Nephron (organoid): Measurements from ENCODE around the gene ENTPD2.

Experiments
- H3K27ac Mint-ChIP-seq, 3 experiments: 2 replicates each; pipeline ENCODE4 v1.8.0; 2020; ENCODE audit warnings: mixed read lengths in 3 of 3, mild to moderate bottlenecking in 2 of 3, moderate library complexity in 1 of 3
- H3K27me3 Mint-ChIP-seq: 2 replicates; pipeline ENCODE4 v1.8.0; 2021; ENCODE audit warnings: low read depth, mild to moderate bottlenecking, moderate library complexity, mixed read lengths
- H3K36me3 Mint-ChIP-seq: 2 replicates; pipeline ENCODE4 v1.8.0; 2020; ENCODE audit warnings: low read depth, mixed read lengths
- H3K4me1 Mint-ChIP-seq: 2 replicates; pipeline ENCODE4 v1.8.0; 2020; ENCODE audit warnings: mixed read lengths
- H3K4me3 Mint-ChIP-seq, 3 experiments: 2 replicates each; pipeline ENCODE4 v1.8.0; 2020; ENCODE audit warnings: mild to moderate bottlenecking in 3 of 3, mixed read lengths in 3 of 3, moderate library complexity in 2 of 3
- H3K9me3 Mint-ChIP-seq: 2 replicates; pipeline ENCODE4 v1.8.0; 2020; ENCODE audit warnings: mixed read lengths
- CTCF ChIP-seq, 3 experiments: fragments of 200-600 bp; sonication (generic); IDR thresholded peaks; one replicate each; pipeline ENCODE4 v1.5.0; 2021; ENCODE audit warnings: antibody characterized with exemption in 3 of 3; ENCODE audit not compliant: unreplicated experiment in 3 of 3

The ENTPD2 gene

GRCh38 chr9:137015976-137016375 lies 37.9 kb downstream of the ENTPD2 start:
- Mint-ChIP-seq H3K27me3 (no peaks in the 10 kb centered on the region), H3K9me3 (no peaks in the 10 kb centered on the region), H3K4me3 (no peak overlapping the region), H3K4me1 (no peaks in the 10 kb centered on the region), H3K27ac (no peak overlapping the region), H3K36me3 (peaks cover 8% of the 10 kb centered on the region)
- no peak for TF ChIP-seq CTCF (IDR thresholded peaks at IDR 0.05; ENCODE audit: unreplicated experiment in 3 of 3)

- Mint-ChIP-seq H3K4me3 (no peak overlapping the region), H3K9me3 (no peaks in the 10 kb centered on the region), H3K4me1 (no peaks in the 10 kb centered on the region), H3K36me3 (peaks cover 8% of the 10 kb centered on the region), H3K27ac (no peak overlapping the region), H3K27me3 (no peaks in the 10 kb centered on the region)
- no peak for TF ChIP-seq CTCF (IDR thresholded peaks at IDR 0.05; ENCODE audit: unreplicated experiment in 3 of 3)
Measured at GRCh38 chr9:137015540-137015930, 38.3 kb downstream of the ENTPD2 start.

- H3K4me3 Mint-ChIP-seq, result no peak overlapping the region
- no peaks in the 10 kb centered on the region for H3K4me1 Mint-ChIP-seq
- no peaks in the 10 kb centered on the region for H3K9me3 Mint-ChIP-seq
- no peak overlapping the region for H3K27ac Mint-ChIP-seq
- no peak for TF ChIP-seq CTCF (IDR thresholded peaks at IDR 0.05; ENCODE audit: unreplicated experiment in 3 of 3)
- H3K27me3 Mint-ChIP-seq, result no peaks in the 10 kb centered on the region
- H3K36me3 Mint-ChIP-seq, result peaks cover 8% of the 10 kb centered on the region
Measured at GRCh38 chr9:137014776-137015539, 38.9 kb downstream of the ENTPD2 start.

- Mint-ChIP-seq H3K4me1 (no peaks in the 10 kb centered on the region), H3K36me3 (peaks cover 8% of the 10 kb centered on the region), H3K9me3 (no peaks in the 10 kb centered on the region), H3K4me3 (no peak overlapping the region), H3K27me3 (no peaks in the 10 kb centered on the region), H3K27ac (no peak overlapping the region)
- no peak for TF ChIP-seq CTCF (IDR thresholded peaks at IDR 0.05; ENCODE audit: unreplicated experiment in 3 of 3)
Measured at GRCh38 chr9:137014166-137014565, 39.7 kb downstream of the ENTPD2 start.

GRCh38 chr9:137013571-137013940 lies 40.3 kb downstream of the ENTPD2 start:
- Mint-ChIP-seq H3K9me3 (no peaks in the 10 kb centered on the region), H3K36me3 (peaks cover 8% of the 10 kb centered on the region), H3K27ac (no peak overlapping the region)

More at GRCh38 chr9:137013571-137013940, 40.3 kb downstream of the ENTPD2 start:
- Mint-ChIP-seq H3K4me1 (no peaks in the 10 kb centered on the region), H3K27me3 (no peaks in the 10 kb centered on the region), H3K4me3 (no peak overlapping the region)
- TF ChIP-seq CTCF (IDR thresholded peaks at IDR 0.05; ENCODE audit: unreplicated experiment in 3 of 3), result no peak
